ENCODE measurements around the gene MPP1.
A peak's percentile ranks its signal among the peaks of the same experiment; 100 is the strongest.

The MPP1 gene

DNA sequence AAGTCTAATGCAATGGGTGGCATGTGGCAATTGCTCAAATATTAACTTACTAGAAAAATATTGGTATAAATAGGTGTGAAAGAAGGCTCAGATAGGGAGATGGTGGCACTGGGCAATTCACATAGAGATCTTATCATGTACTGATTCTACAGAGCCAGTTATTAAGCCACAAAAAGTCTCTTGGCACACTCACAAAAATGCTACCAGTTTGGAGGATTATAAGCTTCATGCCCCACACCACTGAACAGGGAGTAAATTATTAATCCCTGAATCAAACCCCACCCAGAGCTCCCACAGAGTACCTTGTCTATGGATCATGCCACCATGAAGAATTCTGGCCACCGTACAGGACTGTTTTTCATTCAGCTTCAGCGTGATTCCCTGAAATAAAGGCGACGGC lies 13.8 kb downstream of the MPP1 start:
- no peak overlapping the region for H3K4me3 ChIP-seq (ENCODE audit: low read length)
- TF ChIP-seq, protein P1, sequence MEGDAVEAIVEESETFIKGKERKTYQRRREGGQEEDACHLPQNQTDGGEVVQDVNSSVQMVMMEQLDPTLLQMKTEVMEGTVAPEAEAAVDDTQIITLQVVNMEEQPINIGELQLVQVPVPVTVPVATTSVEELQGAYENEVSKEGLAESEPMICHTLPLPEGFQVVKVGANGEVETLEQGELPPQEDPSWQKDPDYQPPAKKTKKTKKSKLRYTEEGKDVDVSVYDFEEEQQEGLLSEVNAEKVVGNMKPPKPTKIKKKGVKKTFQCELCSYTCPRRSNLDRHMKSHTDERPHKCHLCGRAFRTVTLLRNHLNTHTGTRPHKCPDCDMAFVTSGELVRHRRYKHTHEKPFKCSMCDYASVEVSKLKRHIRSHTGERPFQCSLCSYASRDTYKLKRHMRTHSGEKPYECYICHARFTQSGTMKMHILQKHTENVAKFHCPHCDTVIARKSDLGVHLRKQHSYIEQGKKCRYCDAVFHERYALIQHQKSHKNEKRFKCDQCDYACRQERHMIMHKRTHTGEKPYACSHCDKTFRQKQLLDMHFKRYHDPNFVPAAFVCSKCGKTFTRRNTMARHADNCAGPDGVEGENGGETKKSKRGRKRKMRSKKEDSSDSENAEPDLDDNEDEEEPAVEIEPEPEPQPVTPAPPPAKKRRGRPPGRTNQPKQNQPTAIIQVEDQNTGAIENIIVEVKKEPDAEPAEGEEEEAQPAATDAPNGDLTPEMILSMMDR (IDR thresholded peaks at IDR 0.05; ENCODE audit: insufficient read depth, low read depth, low read length, missing control alignments), result no peak
- DNase-seq (ENCODE audit: low read depth), result no peak

DNA sequence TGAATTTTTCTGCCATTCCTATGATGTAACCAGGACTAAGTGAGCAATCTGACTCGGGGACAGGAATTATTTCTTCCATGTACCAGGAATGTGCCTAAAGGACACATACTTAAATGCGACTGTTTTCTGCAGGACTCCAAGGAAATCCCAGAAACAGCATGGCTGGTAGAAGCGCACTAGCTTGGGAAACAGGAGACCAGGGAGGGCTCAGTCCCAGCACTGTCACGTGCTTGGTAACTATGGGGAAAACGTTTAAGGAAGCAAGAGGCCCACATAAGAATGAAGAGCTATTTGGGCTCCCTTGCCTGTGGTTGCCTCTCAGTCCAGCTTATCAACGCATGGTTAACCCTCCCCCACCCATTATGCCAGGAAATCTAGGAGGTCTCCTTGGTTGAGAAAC lies 19.6 kb downstream of the MPP1 start:
- DNase-seq (ENCODE audit: low read depth), result no peak
- TF ChIP-seq, protein P1 (IDR thresholded peaks at IDR 0.05; ENCODE audit: insufficient read depth, low read depth, low read length, missing control alignments), result no peak

DNA sequence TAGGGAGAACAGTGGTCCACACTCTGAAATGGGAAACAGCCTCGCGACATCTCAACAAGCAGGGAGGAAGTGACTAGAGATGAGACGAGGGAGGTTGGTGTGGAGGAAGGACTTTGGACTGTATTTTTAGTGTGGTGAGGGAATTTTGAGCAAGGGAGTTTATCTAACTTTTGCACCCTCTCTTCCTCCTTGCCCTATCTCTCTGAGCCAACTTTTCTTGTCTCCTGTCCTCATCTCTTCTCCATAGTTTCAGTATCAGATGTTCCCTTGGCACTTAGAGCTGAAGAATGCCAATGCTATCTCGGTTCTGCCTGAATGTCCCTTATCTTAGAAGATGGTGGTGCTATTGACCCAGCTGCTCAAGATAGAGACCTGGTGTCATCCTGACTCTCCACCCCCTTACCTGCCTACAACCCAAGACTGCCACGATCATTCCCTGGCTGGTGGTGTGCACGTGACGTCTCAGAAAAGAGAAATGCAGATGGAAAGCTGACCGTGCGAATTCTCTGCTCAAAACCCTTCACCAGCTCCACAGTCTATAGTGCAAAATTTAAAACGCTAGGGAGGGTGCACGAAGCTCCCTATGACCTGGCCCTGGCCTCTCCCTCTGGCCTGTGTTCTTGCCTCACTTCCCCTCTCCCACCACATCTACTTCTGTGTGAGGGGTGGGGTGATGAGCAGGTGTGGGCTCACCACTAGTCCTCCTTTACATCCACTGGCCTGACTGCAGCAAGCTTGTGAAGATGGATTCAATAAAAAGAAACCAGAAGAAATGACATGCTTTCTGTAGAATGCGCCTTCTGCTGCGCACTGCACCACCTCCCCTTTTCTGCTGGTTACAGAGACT lies 20.9 kb downstream of the MPP1 start:
- H3K4me3 ChIP-seq (ENCODE audit: low read length), result no peak overlapping the region
- no peak for DNase-seq (ENCODE audit: low read depth)
- TF ChIP-seq, protein P1 (IDR thresholded peaks at IDR 0.05; ENCODE audit: insufficient read depth, low read depth, low read length, missing control alignments), result no peak

More for the DNA sequence above, 19.6 kb downstream of the MPP1 start:
- H3K4me3 ChIP-seq (ENCODE audit: low read length), result no peak overlapping the region

DNA sequence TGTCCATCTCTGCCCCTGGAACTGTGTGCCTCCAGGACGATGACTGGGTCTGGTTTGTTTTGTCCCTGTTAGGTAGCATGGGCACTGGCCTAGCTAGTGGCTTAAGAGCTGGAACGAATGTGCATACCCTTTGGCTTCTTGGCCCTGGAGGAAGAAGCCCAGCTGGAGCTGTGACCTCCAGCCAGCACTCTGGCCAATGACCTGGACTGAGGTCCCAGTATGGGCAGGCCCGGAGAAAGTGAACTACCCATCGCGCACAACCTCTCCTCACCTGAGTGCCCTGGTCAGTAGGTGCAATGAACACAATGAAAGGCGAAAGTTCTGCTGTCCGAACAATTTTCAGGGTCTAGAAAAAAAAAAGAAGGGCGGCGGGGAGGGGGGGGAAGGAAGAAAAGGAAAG lies 24.3 kb downstream of the MPP1 start:
- no peak overlapping the region for H3K4me3 ChIP-seq (ENCODE audit: low read length)
- TF ChIP-seq, protein P1 (IDR thresholded peaks at IDR 0.05; ENCODE audit: insufficient read depth, low read depth, low read length, missing control alignments), result no peak

DNA sequence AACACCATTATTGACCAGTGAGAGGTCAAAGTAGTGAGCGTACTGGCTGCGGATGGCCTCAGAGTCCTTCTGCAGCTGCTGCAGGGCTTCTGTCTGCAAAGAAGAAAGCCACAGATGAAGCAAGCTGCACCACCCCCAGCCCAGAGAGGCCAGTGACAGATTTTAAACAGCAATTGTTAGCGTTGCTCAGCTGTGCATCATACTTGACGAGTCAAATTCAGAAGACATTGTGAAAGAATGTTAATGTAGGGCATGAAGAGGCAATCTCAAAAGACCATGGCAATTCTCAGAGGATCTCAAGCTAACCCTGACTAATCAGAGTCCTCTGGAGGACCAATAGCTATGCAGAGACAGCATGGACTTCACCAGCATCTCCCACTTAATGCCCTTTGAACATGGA lies 26.0 kb downstream of the MPP1 start:
- DNase-seq (ENCODE audit: low read depth), result peak; percentile 10
- no peak overlapping the region for H3K4me3 ChIP-seq (ENCODE audit: low read length)
- TF ChIP-seq, protein P1 (IDR thresholded peaks at IDR 0.05; ENCODE audit: insufficient read depth, low read depth, low read length, missing control alignments), result no peak

More for the DNA sequence above, 24.3 kb downstream of the MPP1 start:
- no peak for DNase-seq (ENCODE audit: low read depth)

DNA sequence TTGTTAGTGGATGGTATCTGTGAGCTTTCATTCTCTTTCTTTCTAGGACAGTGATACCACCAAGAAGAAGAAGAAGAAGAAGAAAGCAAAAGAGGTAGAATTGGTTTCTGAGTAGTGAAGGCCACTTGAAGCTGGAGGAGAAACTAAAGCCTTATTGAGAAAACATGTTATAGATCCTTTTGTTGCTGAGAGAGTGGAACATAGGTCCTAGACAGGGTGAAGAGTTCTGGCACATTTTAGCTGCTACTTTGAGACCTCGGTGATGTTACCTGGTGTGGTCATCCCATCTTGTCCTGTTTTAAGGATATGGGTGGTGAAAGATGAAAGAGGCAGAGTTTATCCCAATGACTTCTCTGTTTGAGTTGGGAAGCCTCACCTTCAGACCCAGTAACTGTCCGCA lies 28.5 kb downstream of the MPP1 start:
- H3K4me3 ChIP-seq (ENCODE audit: low read length), result no peak overlapping the region
- DNase-seq (ENCODE audit: low read depth), result no peak
- TF ChIP-seq, protein P1 (IDR thresholded peaks at IDR 0.05; ENCODE audit: insufficient read depth, low read depth, low read length, missing control alignments), result no peak

All from epithelial cell of esophagus (primary cell).